NOMO-1 treated with DMSO at 0.1 percent for 48 hours (cell line): Measurements from ENCODE around the gene PDGFD.

Experiments
- DNase-seq: peaks from one replicate; lab custom pipeline; 2025; ENCODE audit not compliant: unreplicated experiment; lab: John Stamatoyannopoulos, UW

The PDGFD gene

DNA sequence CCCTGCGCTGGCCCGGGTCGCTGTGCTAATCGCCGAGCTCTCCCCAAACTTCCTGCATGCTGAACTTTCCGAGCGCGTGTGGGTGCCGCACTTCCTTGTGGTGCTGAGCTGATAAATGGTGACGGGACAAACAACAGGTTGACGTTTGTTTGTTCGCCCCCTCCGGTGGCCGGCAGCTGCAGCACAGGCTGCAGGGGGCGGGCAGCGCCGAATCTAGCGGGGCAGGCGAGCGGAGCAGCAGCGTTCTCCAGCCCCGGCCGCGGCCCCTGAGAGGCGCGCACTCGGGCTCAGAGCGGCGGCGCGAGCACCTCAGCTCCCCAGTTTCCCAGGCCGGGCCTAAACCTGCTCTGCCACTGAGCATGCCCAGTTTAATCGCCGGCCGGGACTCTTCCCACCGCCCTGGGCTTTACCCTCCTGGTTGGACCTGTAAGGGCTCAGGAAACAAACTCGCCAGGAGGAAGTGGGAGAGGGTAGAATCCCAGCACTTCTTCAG lies at the start of gene PDGFD:
Gene PDGFD, minus strand, starts transcription at position 120 of the 493 bp plus-strand sequence.
- peak; percentile 79 for DNase-seq

DNA sequence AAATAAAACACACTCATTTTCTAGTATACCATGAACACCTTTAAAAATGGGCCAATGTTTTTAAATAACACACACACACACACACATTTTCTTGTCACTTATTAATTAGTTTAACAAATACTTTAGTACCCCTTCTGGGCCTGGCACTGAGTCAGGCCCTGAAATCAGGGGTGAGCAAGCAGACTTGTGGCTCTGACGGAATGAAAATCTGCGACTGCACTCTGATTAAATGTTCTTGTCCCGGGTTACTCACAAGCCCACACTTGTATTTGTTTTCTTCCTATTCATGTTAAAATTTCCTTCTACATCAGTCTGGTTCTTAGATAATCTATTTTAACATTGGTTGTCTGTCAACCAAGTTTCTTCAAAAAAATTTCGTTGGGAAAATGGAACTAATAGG lies 43.0 kb upstream of the PDGFD start:
- DNase-seq, result no peak

DNA sequence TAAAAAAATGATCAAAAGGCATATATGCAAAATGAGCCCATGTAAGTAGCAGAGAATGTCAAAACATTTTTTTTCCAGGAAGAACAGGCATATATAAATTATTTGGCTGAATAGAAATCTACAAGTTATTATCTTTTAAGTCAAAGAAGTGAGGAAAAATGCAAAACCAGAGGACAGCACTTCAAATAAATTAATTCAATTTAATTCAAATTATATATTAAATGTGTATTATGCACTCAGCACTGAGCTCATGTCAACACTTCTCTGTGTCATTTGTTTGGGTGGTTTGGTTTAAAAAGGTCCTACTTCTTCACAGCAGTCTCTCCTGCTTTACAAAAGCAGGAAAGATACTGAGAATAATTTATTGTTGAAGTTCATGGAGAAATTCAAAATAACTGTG lies 41.9 kb upstream of the PDGFD start:
- DNase-seq, result no peak

DNA sequence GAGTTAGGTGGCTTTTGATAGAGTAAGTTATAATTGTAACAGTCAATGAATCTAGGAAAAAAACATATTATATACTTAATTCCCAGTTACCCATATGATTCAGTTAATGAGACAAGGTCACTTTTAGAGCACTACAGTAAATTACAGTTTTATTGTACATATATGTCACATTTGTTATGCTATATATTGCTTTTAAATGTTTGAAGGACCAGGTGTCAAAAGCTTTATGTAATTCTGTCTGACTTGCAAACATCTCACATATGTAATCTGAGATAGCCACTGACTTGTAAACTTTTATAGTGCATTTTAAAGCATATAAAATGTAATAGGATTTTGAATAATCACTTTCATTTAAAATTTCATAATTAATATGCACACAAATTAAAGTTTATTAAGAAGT lies 36.7 kb upstream of the PDGFD start:
- DNase-seq, result no peak

DNA sequence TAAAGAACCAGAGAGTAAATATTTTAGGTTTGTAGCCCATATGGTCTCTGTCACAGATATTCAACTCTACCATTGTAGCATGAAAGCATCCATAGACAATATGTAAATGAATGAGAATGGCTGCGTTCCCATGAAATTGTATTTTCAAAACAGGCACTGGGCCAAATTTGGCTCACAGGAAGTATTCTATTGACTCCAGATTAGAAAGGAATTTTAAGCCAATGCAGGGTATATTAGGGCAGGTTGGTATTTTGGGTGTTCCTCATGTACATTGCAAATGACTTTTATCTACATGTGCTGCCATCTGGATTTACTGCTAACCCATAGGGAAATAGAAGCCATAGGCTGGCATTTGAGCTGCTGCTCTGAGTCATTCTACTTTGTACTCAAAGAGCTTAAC lies 35.1 kb upstream of the PDGFD start:
- DNase-seq, result peak; percentile 5

DNA sequence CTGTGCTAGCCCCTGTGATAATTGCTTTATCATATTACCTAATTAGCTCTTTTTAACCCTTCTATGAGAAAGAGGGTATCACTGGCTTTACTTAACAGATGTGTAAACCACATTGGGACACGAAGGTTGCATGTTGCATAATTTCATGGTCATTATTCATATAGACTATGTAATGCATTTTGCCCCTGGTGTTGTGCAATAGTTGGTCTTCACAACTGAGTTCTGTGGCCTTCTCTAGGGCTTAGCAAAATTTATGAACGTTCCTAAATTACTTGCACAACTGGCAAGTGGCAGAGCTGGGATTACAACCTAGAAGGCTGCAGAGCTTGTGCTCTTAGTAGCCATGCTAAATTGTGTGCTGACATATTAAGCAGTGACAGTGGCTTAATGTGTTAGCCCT lies 34.6 kb upstream of the PDGFD start:
- DNase-seq, result peak; percentile 97

DNA sequence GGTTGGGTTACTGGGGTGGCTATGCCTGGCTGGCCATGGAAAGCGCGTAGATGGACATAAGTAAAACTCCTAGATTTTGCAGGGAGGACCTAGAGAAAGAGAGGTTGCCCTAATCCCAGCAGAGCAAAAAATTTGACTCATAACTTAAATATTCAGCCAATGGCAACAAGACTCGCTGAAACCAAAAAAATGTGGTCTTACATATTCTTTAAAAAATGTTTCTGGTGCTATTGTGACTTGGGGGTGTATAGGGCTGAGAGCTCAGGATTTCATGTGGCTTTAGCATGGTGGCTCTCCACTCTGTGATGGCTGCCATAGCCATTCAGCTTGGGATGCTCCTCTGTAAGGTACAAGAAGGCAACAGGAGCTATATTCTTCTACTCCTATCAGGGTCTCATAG lies 27.2 kb upstream of the PDGFD start:
- no peak for DNase-seq

DNA sequence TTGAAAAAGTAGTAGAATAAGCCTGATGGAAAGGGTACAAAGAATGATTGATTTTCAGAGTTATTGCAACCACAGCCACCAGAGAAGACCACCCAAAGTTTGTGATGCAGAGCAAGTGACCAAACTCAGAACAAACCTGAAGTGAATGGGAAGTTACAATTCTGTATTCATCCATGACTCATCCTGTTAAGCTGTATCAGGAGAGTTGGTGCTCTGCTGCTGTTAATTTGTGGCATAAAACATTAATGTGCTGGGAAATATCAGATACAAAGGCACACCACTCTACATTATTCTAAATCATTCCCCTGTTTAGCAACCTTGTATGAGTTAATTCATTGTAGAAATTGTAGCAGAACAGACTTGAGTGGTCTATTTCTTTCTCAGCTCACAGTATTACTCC lies 19.6 kb upstream of the PDGFD start:
- no peak for DNase-seq

DNA sequence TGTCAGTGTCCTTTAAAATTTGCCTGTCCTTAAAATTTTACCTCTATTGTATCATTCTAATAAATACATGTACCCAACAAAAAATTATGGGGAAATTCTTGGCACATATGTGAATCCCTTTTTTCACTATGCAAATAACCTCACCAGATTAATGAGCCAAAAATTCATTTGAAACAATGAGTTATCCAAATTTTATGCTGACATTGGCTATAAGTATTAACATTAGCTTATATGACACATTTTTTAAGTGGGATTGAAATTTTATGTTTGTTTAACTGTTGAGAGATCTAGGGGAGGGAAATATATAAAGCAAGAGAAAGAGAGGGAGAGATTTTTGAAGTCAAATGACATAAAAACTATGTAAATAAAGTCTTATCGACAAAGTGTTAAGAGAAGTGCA lies 11.8 kb upstream of the PDGFD start:
- DNase-seq, result no peak

DNA sequence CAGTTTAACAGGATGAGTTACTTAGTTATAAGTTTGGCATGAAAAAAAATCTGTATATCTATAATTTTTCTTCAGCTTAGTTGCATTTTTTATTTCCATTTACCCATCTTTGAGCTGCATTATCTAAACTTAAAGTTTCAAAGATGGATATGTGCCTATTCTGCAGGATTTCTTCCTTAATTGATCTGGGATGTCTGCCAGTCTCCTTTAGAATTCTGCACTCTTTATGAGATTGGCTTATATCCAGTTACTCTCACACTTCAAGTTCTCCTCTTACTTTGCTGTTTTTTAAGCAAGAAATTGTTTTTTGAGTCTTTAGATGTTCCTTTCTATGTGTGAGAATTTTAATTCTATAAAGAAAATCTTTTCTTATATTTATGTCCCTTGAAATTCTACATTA lies 5.1 kb upstream of the PDGFD start:
- no peak for DNase-seq

DNA sequence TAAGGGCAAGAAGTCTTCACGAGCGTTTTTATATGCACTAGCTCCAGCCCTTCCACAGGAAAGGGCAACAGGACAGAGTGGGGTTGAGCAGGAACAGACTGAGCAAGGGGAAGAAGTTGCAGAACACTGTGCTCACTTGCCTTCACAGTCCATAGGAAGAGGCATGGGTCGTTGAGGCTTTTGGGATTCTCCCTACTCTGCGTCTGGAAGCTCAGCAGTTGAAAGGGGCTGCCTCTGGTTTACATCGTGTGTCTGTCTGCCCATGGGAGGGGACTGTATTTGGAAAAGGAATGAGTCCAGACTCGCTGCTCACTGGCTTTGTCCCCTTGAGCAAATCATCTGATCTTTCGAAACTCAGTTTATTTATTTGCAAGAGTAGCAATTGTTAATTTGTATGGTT lies 1.1 kb upstream of the PDGFD start:
- no peak for DNase-seq

DNA sequence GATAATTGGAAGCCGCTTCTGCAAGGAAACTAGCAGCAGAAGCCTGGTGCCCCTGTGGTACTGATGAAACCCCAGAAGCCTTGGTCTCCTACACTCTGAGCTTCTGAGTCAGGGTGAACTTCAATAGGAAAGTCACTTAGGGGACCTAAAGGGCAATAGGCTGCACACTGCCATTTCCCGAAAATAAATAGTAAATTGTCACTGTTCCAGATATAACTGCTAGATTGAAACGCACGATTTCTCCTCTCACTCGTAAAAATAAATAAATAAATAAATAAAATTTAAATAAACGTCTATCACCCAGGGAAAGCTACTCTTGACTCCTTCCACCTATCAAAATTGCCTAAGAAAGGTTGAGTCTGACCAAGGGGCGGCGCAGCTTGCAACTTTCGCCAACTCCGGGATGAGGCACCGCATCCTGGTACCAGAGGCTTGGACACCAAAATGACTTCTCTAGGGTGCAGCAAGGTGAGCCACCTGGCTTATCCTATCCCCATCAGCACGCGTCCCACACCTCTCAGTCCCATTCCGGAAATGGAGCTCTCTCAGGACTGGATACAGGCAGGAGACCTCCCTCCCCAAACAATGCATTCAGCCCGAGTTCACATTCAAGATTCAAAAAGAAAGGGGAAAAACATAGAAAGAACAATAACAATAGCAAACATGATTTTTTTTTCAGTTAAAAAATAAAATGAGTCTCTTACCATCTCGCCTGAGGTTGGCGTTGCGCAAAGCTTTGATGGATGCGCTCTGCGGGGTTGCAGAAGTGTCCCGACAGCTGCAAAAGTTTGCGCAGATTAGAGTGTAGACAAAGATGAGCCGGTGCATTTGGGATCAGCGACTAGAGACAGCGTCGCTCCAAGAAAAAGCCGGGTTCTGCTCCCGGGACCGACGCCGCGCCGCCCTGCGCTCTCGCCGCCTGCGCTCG lies 583 bp downstream of the PDGFD start:
- DNase-seq, result peak; percentile 34

DNA sequence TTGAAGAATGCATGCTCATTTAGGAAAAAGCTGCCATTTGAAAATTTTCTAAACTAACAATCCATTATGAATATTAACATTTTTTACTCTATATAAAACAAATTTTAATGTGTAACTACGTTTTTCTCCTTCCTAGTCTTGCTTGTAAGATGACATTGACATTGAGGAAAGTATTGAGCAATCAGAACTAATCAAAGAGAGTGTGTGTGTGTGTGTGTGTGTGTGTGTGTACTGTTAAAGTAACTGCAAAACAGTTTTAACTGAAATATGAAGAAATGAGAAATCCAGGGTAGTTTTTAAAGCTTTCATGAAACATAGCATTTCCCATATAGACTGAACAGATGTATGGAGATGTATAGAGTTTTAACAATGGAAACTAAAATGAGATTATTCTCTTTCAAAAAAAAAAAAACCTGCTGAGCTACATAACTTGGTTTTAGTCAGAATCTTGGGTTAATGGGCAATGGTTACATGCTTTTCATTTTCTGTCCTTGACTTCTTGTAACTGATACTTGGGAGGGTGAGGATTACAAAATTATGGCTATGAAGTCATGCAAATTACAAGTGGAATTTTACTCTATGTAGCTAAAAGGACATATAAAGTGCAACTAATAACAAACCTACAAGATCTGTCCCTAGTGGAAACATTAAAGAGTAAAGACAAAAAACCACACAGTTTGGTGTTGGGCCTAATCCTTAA lies 2.0 kb downstream of the PDGFD start:
- no peak for DNase-seq

DNA sequence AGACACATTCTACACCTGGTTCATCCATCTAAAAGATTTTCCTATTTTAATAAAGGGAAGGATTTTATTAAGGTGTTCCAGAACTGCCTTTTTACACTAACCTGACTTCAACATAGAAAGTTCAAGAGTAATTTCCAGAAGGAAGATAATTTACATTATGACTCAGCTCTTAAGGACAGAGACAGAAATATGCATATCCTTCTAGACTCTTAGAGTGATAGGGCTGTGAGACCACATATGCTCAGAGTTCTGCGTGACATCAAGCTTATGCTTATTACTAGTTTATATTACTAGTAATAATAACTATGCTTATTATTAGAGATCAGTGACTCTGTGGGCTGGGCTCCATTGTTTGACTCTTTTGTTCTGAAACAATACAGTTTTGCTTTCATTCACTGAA lies 4.6 kb downstream of the PDGFD start:
- no peak for DNase-seq

DNA sequence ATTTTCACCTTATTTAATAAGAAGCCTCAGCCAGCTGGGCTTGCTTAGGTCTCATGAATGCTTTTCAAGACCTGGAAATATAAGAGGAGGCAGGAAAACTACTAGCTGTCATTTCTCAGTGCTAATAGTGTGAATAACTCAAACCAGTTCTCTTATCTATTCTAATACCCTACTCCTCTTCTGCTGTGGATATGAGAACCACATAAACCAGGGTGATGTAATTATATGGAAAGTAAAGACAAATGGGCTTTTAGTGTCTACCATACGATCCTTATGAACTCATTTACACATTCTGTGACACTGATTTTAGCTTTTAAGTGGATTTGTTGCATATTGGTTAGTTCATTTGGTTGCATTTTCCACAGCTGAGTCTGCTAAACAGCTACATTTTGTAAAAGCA lies 8.6 kb downstream of the PDGFD start:
- DNase-seq, result no peak

DNA sequence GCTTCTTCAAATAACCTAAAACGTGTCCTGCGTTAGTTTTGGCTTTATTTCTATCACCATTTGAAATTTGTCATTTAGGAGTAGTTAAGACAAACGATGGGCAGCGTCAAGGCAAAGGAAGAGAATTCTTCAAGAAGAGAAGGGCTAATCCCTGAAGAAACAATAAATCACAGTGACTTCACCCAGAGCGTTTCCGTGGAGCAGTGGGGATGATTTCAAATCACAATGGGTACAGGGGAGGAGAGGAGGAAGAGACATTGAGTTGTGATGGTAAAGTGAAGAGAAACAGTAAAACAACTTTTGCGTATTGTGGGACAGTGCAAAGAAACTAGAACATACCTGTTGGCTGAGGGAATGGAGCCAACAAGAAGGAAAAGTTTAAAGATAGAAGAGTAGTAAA lies 9.7 kb downstream of the PDGFD start:
- no peak for DNase-seq

DNA sequence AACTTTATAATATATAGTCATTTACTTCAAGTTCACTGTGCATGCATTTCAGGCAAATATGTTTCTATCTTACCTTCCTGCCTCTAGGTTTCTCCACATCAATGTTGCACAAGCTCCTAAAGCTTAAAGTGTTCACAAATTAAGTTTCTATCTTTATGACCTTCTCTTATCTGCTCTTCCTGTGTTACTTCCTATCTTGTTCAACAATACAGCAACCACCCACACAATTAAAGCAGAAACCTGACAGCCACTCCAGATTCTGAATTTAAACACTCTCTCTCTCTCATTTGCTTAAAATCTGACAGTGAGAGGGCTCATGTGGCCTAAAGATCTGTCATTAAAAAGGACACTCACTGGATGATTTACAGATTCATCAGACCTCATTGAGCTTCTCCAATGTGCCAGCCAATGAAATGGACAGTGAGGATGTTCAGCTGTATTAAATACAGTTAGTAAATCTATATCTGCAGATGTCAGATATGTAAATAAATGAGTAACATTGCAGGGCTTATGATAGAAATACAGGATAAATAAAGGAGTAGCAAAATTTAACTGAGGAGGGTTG lies 10.9 kb downstream of the PDGFD start:
- peak; percentile 89 for DNase-seq

DNA sequence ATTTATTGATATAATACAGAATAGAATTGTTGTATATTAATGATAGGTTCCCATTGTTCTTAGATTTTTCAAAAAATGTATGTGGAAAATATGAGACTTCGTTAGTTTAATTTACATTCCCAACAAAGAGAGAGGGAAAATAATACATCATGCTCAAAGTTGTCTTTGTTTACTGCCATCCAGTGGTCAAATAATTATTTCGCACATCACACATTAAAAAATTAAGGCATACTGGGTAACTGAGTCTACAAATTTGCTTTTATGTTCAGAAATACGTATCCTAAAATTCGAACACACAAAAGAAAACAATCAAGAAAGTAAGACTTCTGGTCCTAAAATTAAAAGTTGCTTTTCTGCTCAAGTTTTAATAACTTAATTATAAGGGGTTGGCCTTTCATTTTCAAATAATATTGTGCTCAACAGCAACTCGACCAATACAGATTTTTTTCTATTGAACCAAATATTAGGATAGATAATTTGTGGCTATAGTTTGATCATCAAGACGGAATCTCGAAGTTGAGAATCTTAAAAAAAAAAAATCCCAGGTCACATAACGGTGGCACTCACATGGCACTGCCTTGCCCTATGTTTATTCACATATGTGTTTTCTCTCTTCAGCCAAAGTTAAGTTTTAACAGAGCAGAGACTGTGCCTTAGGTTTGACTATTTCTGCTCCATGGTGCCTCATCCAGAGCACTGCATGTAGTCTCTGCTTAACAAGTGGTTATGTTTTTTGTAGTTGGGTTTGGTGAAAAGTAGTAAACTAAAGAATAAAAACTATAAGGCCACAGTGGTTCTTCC lies 12.3 kb downstream of the PDGFD start:
- DNase-seq, result no peak

DNA sequence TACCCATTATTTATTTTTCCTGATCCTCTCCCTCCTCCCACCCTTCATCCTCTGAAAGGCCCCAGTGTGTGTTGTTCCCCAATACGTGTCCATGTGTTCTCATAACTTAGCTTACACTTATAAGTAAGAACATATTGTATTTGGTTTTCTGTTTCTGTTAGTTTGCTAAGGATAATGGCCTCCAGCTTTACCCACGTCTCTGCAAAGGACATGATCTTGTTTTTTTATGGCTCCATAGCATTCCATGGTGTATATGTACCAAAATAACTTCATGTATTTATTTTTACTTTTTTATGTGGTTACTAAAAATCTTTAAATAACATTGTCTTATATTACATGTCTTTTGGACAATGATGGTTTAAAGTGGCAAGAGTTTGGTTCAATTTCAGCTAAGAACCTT lies 15.2 kb downstream of the PDGFD start:
- DNase-seq, result no peak

DNA sequence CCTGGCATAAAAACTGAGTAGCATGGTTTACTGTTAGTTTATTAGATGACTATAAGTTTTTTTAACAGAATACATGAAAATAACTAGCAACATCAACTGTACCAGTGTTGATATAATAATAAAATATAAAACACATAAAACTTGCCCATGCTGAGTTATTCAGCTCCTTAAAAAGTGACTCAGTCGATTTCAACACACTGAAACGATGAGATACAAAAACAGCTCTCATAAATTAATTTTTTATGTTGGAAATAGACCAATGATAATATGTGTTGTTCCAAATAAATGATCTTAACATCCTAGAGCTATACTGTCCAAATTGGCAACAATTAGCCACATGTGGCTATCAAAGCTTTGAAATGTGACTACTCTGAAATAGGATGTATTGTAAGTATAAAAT lies 15.9 kb downstream of the PDGFD start:
- DNase-seq, result no peak

DNA sequence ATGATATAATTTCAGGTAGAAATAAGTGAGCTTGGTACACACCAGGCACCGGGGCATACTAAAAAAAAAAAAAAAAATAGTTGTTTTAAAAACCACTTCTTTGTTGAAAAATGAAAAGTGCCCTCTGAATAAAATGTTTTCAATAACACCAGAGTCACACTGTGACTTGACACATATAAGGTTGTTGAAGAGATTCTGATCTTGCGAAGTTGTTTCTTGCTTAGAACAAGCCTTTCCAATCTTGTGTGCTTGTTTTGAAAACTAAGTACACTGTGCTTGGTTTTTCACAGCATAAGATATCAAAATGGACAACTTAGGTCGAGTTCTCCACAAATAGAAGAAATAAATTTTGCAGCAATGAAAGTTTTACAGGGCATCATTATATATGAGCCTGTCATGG lies 17.0 kb downstream of the PDGFD start:
- no peak for DNase-seq
